WTC11 (cell line): ENCODE measurements around the gene CFDP1. TPM values are rescaled to one million over a fixed set of nuclear protein-coding genes. Genes with fewer than 3 reads are reported as not detected.

Experiments used
- ATAC-seq: fragments of 200-7000 bp; cut with Tn5 transposase; 2 replicates; pipeline ENCODE4 v1.10.0; 2021; ENCODE audit warnings: mild to moderate bottlenecking, moderate library complexity
- CTCF ChIA-PET: fragments of 300-600 bp; sonication (Branson Sonifier 250); formaldehyde crosslinking; loops from one replicate; lab custom pipeline; 2021; ENCODE audit warnings: antibody characterized with exemption; lab: Charles Lee
- POLR2A ChIA-PET: fragments of 350-600 bp; sonication (Branson Sonifier 250); formaldehyde crosslinking; loops from one replicate; lab custom pipeline; 2021; ENCODE audit warnings: antibody characterized with exemption; lab: Charles Lee
- DNase-seq: peaks from one replicate; pipeline ENCODE4 v3.0.0; 2021; ENCODE audit warnings: low spot score
- H3K27ac Mint-ChIP-seq: 2 replicates; pipeline ENCODE4 v1.8.0; 2021; ENCODE audit warnings: mixed read lengths
- H3K27me3 Mint-ChIP-seq: 2 replicates; pipeline ENCODE4 v1.8.0; 2021; ENCODE audit warnings: low read depth, mild to moderate bottlenecking, moderate library complexity, mixed read lengths
- H3K36me3 Mint-ChIP-seq: 2 replicates; pipeline ENCODE4 v1.8.0; 2021; ENCODE audit warnings: mixed read lengths
- H3K4me1 Mint-ChIP-seq: 2 replicates; pipeline ENCODE4 v1.8.0; 2022; ENCODE audit warnings: mixed read lengths
- H3K4me3 Mint-ChIP-seq: 2 replicates; pipeline ENCODE4 v1.8.0; 2021; ENCODE audit warnings: mild to moderate bottlenecking, moderate library complexity, mixed read lengths
- H3K9me3 Mint-ChIP-seq: 2 replicates; pipeline ENCODE4 v1.8.0; 2021; ENCODE audit warnings: mixed read lengths
- ATF1 ChIP-seq: sonication (generic); formaldehyde crosslinking; IDR thresholded peaks from 2 replicates; pipeline ENCODE4 v1.8.1; 2023; ENCODE audit warnings: mild to moderate bottlenecking, moderate library complexity, missing genetic modification reagents
- E2F5 ChIP-seq: sonication (generic); formaldehyde crosslinking; IDR thresholded peaks from 2 replicates; pipeline ENCODE4 v1.8.1; 2022; ENCODE audit warnings: mild to moderate bottlenecking, moderate library complexity, missing genetic modification reagents
- ERG ChIP-seq: fragments of 250-450 bp; sonication (Bioruptor Pico); IDR thresholded peaks from 2 replicates; pipeline ENCODE4 v1.8.0; 2021; ENCODE audit warnings: mild to moderate bottlenecking
- FOXP1 ChIP-seq: sonication (generic); formaldehyde crosslinking; IDR thresholded peaks from 2 replicates; pipeline ENCODE4 v1.8.0; 2022; ENCODE audit warnings: missing genetic modification reagents, mild to moderate bottlenecking, moderate library complexity, borderline replicate concordance
- GABPB1 ChIP-seq: sonication (generic); formaldehyde crosslinking; IDR thresholded peaks from 2 replicates; pipeline ENCODE4 v1.8.1; 2023; ENCODE audit warnings: mild to moderate bottlenecking, missing genetic modification reagents
- GRHL2 ChIP-seq: fragments of 250-450 bp; sonication (Bioruptor Pico); IDR thresholded peaks from 2 replicates; pipeline ENCODE4 v1.8.0; 2022; ENCODE audit warnings: mild to moderate bottlenecking, moderate library complexity; ENCODE audit not compliant: insufficient replicate concordance, severe bottlenecking
- GTF2I ChIP-seq: fragments of 250-450 bp; sonication (Bioruptor Pico); conservative IDR thresholded peaks from 2 replicates; pipeline ENCODE4 v1.4.0; 2021; ENCODE audit warnings: mild to moderate bottlenecking
- IRF1 ChIP-seq: sonication (generic); formaldehyde crosslinking; IDR thresholded peaks from 2 replicates; pipeline ENCODE4 v1.8.0; 2023; ENCODE audit warnings: missing genetic modification reagents
- JAZF1 ChIP-seq: fragments of 250-450 bp; sonication (Bioruptor Pico); IDR thresholded peaks from 2 replicates; pipeline ENCODE4 v1.9.0; 2021; ENCODE audit warnings: moderate library complexity, mild to moderate bottlenecking, inconsistent platforms
- MLX ChIP-seq: sonication (generic); formaldehyde crosslinking; IDR thresholded peaks from 2 replicates; pipeline ENCODE4 v1.8.1; 2023; ENCODE audit warnings: mild to moderate bottlenecking, missing genetic modification reagents, moderate library complexity
- MYBL2 ChIP-seq: sonication (generic); formaldehyde crosslinking; IDR thresholded peaks from 2 replicates; pipeline ENCODE4 v1.8.1; 2023; ENCODE audit warnings: mild to moderate bottlenecking, moderate library complexity, missing genetic modification reagents
- NFYB ChIP-seq: sonication (generic); formaldehyde crosslinking; conservative IDR thresholded peaks from 2 replicates; pipeline ENCODE4 v1.8.0; 2022; ENCODE audit warnings: low read depth, missing genetic modification reagents
- NR3C1 ChIP-seq: sonication (generic); formaldehyde crosslinking; conservative IDR thresholded peaks from 2 replicates; pipeline ENCODE4 v1.8.1; 2023; ENCODE audit warnings: low read depth, mild to moderate bottlenecking, missing genetic modification reagents
- RORB ChIP-seq: fragments of 250-450 bp; sonication (Bioruptor Pico); IDR thresholded peaks from 2 replicates; pipeline ENCODE4 v1.9.0; 2021; ENCODE audit warnings: mild to moderate bottlenecking
- SMAD4 ChIP-seq: sonication (generic); formaldehyde crosslinking; IDR thresholded peaks from 2 replicates; pipeline ENCODE4 v1.8.0; 2022; ENCODE audit warnings: mild to moderate bottlenecking, missing genetic modification reagents
- TEAD4 ChIP-seq: sonication (generic); formaldehyde crosslinking; IDR thresholded peaks from 2 replicates; pipeline ENCODE4 v1.8.0; 2022; ENCODE audit warnings: mild to moderate bottlenecking, missing genetic modification reagents
- ZNF219 ChIP-seq: sonication (generic); formaldehyde crosslinking; IDR thresholded peaks from 2 replicates; pipeline ENCODE4 v1.8.0; 2023; ENCODE audit warnings: missing genetic modification reagents, mild to moderate bottlenecking, borderline replicate concordance
- ZNF232 ChIP-seq: sonication (generic); formaldehyde crosslinking; IDR thresholded peaks from 2 replicates; pipeline ENCODE4 v1.8.0; 2022; ENCODE audit warnings: mild to moderate bottlenecking, missing genetic modification reagents
- ZNF281 ChIP-seq: sonication (generic); formaldehyde crosslinking; IDR thresholded peaks from 2 replicates; pipeline ENCODE4 v1.8.0; 2023; ENCODE audit warnings: mild to moderate bottlenecking, missing genetic modification reagents
- ZNF423 ChIP-seq: fragments of 250-450 bp; sonication (Bioruptor Pico); IDR thresholded peaks from 2 replicates; pipeline ENCODE4 v2.1.2; 2022; ENCODE audit warnings: mild to moderate bottlenecking, moderate library complexity
- ZNF512 ChIP-seq: sonication (generic); formaldehyde crosslinking; IDR thresholded peaks from 2 replicates; pipeline ENCODE4 v1.8.1; 2022; ENCODE audit warnings: missing genetic modification reagents, borderline replicate concordance
- total RNA-seq: library from RNA; stranded (reverse); gene quantifications from 3 replicates; pipeline ENCODE4 v1.2.3, GENCODE V29; 2021

CFDP1 gene
- total RNA-seq, 1 experiment from 2014 or later = 79.2 TPM

GRCh38 chr16:75479421-75479990 lies 46.2 kb upstream of the CFDP1 start:
- no peak for TF ChIP-seq E2F5
- no peak for TF ChIP-seq NR3C1 (CRISPR knock-in tag)
- no peak for TF ChIP-seq MLX
- no peak for TF ChIP-seq ZNF232 (CRISPR knock-in tag)
- no peak for TF ChIP-seq GRHL2 (CRISPR knock-in tag)
- no peak for TF ChIP-seq IRF1 (CRISPR knock-in tag)
- TF ChIP-seq TEAD4 (CRISPR knock-in tag) = no peak
- Mint-ChIP-seq H3K27me3 (no peaks in the 10 kb centered on the region), H3K4me3 (no peak overlapping the region), H3K4me1 (no peaks in the 10 kb centered on the region; the same call in 1 of the 2 replicates), H3K9me3 (no peaks in the 10 kb centered on the region), H3K36me3 (peaks cover 22% of the 10 kb centered on the region), H3K27ac (no peak overlapping the region)
- ATAC-seq (no peak), DNase-seq (no peak)
- ChIA-PET CTCF (interaction anchor here (0.5 kb wide), 1 partner anchor 58 kb away, joined by 3 read pairs; no protein-coding TSS in a partner anchor), POLR2A (no interaction called here)

- ChIA-PET POLR2A (interaction anchor here (1.2 kb wide), 1 partner anchor 17 kb away, joined by 3 read pairs; the partner anchor contains the start of gene CHST6), CTCF (interaction anchor here (2.0 kb wide), 1 partner anchor 39 kb away, joined by 19 read pairs; no protein-coding TSS in a partner anchor)
- no peak overlapping the region for H3K27ac Mint-ChIP-seq
- no peaks in the 10 kb centered on the region for H3K4me1 Mint-ChIP-seq
- H3K27me3 Mint-ChIP-seq = no peaks in the 10 kb centered on the region
- no peak for TF ChIP-seq ZNF512 (CRISPR knock-in tag)
- no peak for TF ChIP-seq ZNF423 (CRISPR knock-in tag)
- no peak for TF ChIP-seq GTF2I (CRISPR knock-in tag)
- no peak for TF ChIP-seq RORB (CRISPR knock-in tag)
- TF ChIP-seq GABPB1 (CRISPR knock-in tag) = no peak
- no peak for TF ChIP-seq NFYB
- no peak for TF ChIP-seq ATF1
- TF ChIP-seq ZNF232 (CRISPR knock-in tag) = no peak
- no peak for TF ChIP-seq NR3C1 (CRISPR knock-in tag)
- TF ChIP-seq FOXP1 (CRISPR knock-in tag) = no peak
- TF ChIP-seq SMAD4 (CRISPR knock-in tag) = no peak
- TF ChIP-seq ZNF281 (CRISPR knock-in tag) = no peak
- TF ChIP-seq MYBL2 (CRISPR knock-in tag) = no peak
- TF ChIP-seq JAZF1 (CRISPR knock-in tag) = no peak
- TF ChIP-seq ERG (CRISPR knock-in tag) = no peak
- no peak for TF ChIP-seq ZNF219
- DNase-seq (no peak), ATAC-seq (no peak)
- H3K4me3 Mint-ChIP-seq = no peak overlapping the region
- no peaks in the 10 kb centered on the region for H3K9me3 Mint-ChIP-seq
- peaks cover 22% of the 10 kb centered on the region for H3K36me3 Mint-ChIP-seq
Observed at GRCh38 chr16:75478480-75479345, 45.4 kb upstream of the CFDP1 start.
